ENCODE results near the gene MEGF11. TPM values are rescaled to one million over a fixed set of nuclear protein-coding genes. Genes with fewer than 3 reads are reported as not detected.

The MEGF11 gene
- total RNA-seq, 2 donors from 2014 or later = not detected

DNA sequence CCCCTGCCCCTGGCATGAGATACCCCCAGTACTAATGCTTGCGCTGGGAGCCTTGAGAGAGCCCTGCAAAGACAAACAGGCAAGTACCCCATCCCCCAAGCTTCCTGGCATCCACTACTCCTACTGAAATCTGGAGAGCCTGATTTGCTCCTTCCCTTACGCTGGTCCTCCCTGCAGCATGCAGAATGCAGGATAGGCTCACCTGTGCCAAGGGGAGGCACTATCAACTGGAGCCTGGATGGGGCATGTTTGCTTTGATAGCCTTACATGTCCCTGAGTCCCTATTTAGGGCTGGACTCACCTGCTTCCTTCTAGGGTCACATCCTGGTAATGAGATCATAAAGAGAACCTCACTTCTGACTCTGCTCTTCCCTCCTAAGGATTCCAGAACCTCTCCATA is 341.3 kb downstream of the MEGF11 start:
- DNase-seq = no peak
- Mint-ChIP-seq H3K36me3 (ENCODE audit: low read depth) (no peaks in the 10 kb centered on the region), H3K27ac (no peak overlapping the region)

DNA sequence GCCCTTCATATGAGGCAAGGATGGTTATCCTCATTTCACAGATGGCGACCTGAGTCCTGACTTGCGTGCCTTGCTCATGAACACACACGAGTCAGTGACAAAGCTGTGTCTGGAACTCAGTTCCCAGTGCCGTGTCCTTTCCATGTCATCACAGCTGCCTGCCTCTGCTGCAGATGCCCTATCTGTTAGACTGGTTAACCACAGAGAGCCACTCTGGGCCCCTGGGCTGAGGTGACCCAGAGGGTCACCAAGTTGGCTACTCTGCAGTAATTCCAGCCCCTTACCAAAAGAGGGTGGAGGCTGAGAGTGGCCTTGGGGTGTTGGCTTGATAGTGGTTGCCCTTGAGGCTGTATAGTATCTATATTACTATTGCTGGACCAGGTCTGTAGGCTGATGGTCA is 343.2 kb downstream of the MEGF11 start:
- H3K4me3 Mint-ChIP-seq = no peak overlapping the region
- no peak overlapping the region for H3K27ac Mint-ChIP-seq
- H3K4me1 Mint-ChIP-seq = peaks cover 6% of the 10 kb centered on the region
- peaks cover 2% of the 10 kb centered on the region for H3K36me3 Mint-ChIP-seq (ENCODE audit: low read depth)
- no peak for DNase-seq
- no peak for ATAC-seq
- no peaks in the 10 kb centered on the region for H3K9me3 ChIP-seq (ENCODE audit: control insufficient read depth, low read length, poor library complexity, severe bottlenecking)
- no peaks in the 10 kb centered on the region for H3K27me3 Mint-ChIP-seq

More for the DNA sequence above, 341.3 kb downstream of the MEGF11 start:
- Mint-ChIP-seq H3K4me3 (no peak overlapping the region), H3K27me3 (no peaks in the 10 kb centered on the region), H3K4me1 (peaks cover 16% of the 10 kb centered on the region)
- H3K9me3 ChIP-seq (ENCODE audit: control insufficient read depth, low read length, poor library complexity, severe bottlenecking) = no peaks in the 10 kb centered on the region
- ATAC-seq = no peak

- peaks cover 2% of the 10 kb centered on the region for H3K36me3 Mint-ChIP-seq (ENCODE audit: low read depth)
- no peak overlapping the region for H3K27ac Mint-ChIP-seq
- no peak for DNase-seq
Observed at GRCh38 chr15:65909831-65910230, 343.7 kb downstream of the MEGF11 start.

DNA sequence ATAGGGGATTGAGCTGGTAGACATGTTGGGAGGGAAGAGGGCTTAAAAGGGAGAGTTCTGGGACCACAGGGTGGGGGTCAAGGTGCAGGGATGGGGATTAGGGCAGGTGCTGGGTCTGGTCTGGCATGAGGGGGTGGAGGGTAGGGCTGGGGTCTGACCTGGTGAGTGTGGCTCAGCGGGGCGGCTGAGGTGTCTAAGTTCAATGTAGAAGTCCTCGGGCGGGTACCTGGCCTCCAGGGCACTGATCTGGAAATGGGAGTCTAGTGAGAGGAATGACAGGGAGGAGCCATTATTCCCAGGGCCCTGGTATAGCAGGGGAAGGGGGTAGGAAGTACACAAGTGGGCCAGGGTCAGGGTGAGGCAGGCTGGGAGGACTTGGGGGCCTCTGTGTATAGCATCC is 344.7 kb downstream of the MEGF11 start:
- DNase-seq = no peak
- H3K9me3 ChIP-seq (ENCODE audit: control insufficient read depth, low read length, poor library complexity, severe bottlenecking) = no peaks in the 10 kb centered on the region
- ATAC-seq = no peak
- Mint-ChIP-seq H3K36me3 (ENCODE audit: low read depth) (peaks cover 2% of the 10 kb centered on the region), H3K4me1 (peaks cover 6% of the 10 kb centered on the region), H3K27ac (no peak overlapping the region), H3K27me3 (no peaks in the 10 kb centered on the region), H3K4me3 (no peak overlapping the region)

More at GRCh38 chr15:65909831-65910230, 343.7 kb downstream of the MEGF11 start:
- Mint-ChIP-seq H3K27me3 (no peaks in the 10 kb centered on the region), H3K4me1 (peaks cover 6% of the 10 kb centered on the region), H3K4me3 (no peak overlapping the region)
- no peaks in the 10 kb centered on the region for H3K9me3 ChIP-seq (ENCODE audit: control insufficient read depth, low read length, poor library complexity, severe bottlenecking)
- ATAC-seq = no peak

GRCh38 chr15:65907661-65908060 is 345.9 kb downstream of the MEGF11 start:
- H3K9me3 ChIP-seq (ENCODE audit: control insufficient read depth, low read length, poor library complexity, severe bottlenecking) = no peaks in the 10 kb centered on the region
- no peak for ATAC-seq
- H3K36me3 Mint-ChIP-seq (ENCODE audit: low read depth) = peaks cover 2% of the 10 kb centered on the region
- H3K27ac Mint-ChIP-seq = no peak overlapping the region
- no peak overlapping the region for H3K4me3 Mint-ChIP-seq
- no peaks in the 10 kb centered on the region for H3K27me3 Mint-ChIP-seq
- DNase-seq = no peak
- H3K4me1 Mint-ChIP-seq = peaks cover 6% of the 10 kb centered on the region

- Mint-ChIP-seq H3K4me1 (peaks cover 6% of the 10 kb centered on the region), H3K4me3 (no peak overlapping the region), H3K27ac (no peak overlapping the region), H3K36me3 (ENCODE audit: low read depth) (peaks cover 2% of the 10 kb centered on the region), H3K27me3 (no peaks in the 10 kb centered on the region)
- DNase-seq (no peak), ATAC-seq (no peak)
- no peaks in the 10 kb centered on the region for H3K9me3 ChIP-seq (ENCODE audit: control insufficient read depth, low read length, poor library complexity, severe bottlenecking)
Observed at GRCh38 chr15:65906396-65906795, 347.2 kb downstream of the MEGF11 start.

DNA sequence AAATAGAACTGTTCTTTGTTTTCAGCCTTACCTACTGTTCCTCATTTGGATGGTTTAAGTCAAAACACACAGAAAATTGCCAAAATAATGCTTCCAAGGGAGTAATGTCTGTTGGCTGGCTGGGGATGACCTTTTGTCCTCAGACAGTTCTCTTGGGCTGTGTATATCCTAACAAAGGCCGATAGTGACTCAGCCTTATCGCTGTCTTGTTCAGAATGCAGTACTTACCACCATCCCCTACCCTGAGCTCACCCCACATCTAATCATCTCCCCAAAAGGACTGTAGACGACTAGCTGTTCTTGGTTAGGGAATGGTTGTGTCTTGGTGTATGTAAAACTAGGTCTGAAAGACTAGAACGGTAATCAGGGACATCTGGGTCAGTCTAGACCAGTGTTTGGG is 349.2 kb downstream of the MEGF11 start:
- no peak for ATAC-seq
- no peaks in the 10 kb centered on the region for H3K9me3 ChIP-seq (ENCODE audit: control insufficient read depth, low read length, poor library complexity, severe bottlenecking)

DNA sequence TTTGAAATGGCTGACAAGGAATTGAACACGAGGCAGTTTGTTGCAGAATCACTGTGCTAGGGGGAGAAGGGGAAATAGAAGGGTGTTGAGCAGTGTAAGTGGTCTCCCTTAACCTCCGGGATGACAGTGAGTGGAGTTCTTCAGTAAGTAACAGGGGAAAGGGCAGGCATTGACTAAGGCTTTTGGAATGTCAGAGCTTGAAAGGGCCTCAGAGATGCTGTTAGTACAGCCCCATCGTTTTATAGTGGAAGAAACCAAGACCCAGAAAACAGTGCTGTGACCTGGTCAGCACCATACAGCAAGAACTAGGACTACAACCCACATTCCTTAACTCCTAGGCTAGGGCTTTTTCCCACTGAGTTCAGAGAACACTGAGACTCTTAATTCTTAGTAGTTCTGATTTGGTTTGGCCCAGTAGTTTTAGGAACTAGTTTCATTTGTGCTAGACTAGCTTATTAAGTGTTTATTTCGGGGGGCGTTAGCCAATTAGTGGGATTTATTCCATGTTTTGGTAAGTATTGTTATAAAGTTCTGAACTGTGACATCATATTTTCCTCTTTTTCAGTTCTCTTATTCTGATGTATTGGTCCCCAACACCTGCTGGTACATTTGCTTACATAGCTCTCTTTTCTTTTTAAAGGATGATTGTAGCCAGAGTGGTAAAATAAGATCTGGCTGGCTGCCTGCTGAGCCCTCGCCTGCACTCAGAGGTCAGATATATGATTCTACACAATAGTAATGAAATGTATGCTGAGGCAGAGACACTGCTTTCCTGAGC is 350.1 kb downstream of the MEGF11 start:
- no peak for DNase-seq
- ATAC-seq = no peak
- H3K9me3 ChIP-seq (ENCODE audit: control insufficient read depth, low read length, poor library complexity, severe bottlenecking) = no peaks in the 10 kb centered on the region
- Mint-ChIP-seq H3K4me1 (peaks cover 10% of the 10 kb centered on the region), H3K36me3 (ENCODE audit: low read depth) (peaks cover 2% of the 10 kb centered on the region), H3K4me3 (no peak overlapping the region), H3K27me3 (no peaks in the 10 kb centered on the region), H3K27ac (peak overlapping the region; percentile 54)

More for the DNA sequence above, 349.2 kb downstream of the MEGF11 start:
- H3K27ac Mint-ChIP-seq = no peak overlapping the region
- H3K4me1 Mint-ChIP-seq = peaks cover 12% of the 10 kb centered on the region
- DNase-seq = no peak
- H3K4me3 Mint-ChIP-seq = no peak overlapping the region
- H3K27me3 Mint-ChIP-seq = no peaks in the 10 kb centered on the region
- peaks cover 2% of the 10 kb centered on the region for H3K36me3 Mint-ChIP-seq (ENCODE audit: low read depth)

DNA sequence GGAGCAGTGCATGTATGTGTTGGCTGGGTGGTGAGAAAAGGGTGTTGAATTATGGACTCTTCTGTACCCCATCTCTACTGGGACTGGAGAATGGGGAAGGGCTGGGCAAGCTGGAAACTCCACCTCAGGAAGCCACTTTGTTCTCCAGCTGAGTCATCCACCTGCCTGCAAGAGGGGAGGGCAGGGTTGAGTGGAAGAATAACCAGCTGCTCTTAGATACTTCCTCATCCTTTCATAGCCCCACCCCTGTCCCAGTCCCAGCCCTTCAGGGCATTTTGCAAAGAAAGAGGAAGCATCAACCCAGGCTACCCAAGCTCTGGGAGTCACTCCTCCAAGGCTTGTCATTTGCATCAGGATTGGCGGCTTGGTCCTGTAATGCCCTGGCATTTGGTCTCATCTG is 351.2 kb downstream of the MEGF11 start:
- DNase-seq (no peak), ATAC-seq (peak; percentile 73)
- Mint-ChIP-seq H3K27me3 (no peaks in the 10 kb centered on the region), H3K36me3 (ENCODE audit: low read depth) (peaks cover 2% of the 10 kb centered on the region), H3K4me1 (peaks cover 11% of the 10 kb centered on the region), H3K27ac (no peak overlapping the region), H3K4me3 (no peak overlapping the region)
- H3K9me3 ChIP-seq (ENCODE audit: control insufficient read depth, low read length, poor library complexity, severe bottlenecking) = no peaks in the 10 kb centered on the region

- peaks cover 11% of the 10 kb centered on the region for H3K4me1 Mint-ChIP-seq
Observed at GRCh38 chr15:65901836-65902235, 351.7 kb downstream of the MEGF11 start.

GRCh38 chr15:65901336-65901735 is 352.2 kb downstream of the MEGF11 start:
- Mint-ChIP-seq H3K27me3 (no peaks in the 10 kb centered on the region), H3K36me3 (ENCODE audit: low read depth) (no peaks in the 10 kb centered on the region), H3K4me1 (peaks cover 11% of the 10 kb centered on the region), H3K4me3 (no peak overlapping the region), H3K27ac (no peak overlapping the region)
- DNase-seq (no peak), ATAC-seq (no peak)
- no peaks in the 10 kb centered on the region for H3K9me3 ChIP-seq (ENCODE audit: control insufficient read depth, low read length, poor library complexity, severe bottlenecking)

More at GRCh38 chr15:65901836-65902235, 351.7 kb downstream of the MEGF11 start:
- Mint-ChIP-seq H3K36me3 (ENCODE audit: low read depth) (no peaks in the 10 kb centered on the region), H3K4me3 (no peak overlapping the region), H3K27ac (no peak overlapping the region), H3K27me3 (no peaks in the 10 kb centered on the region)
- H3K9me3 ChIP-seq (ENCODE audit: control insufficient read depth, low read length, poor library complexity, severe bottlenecking) = no peaks in the 10 kb centered on the region
- DNase-seq (no peak), ATAC-seq (no peak)

DNA sequence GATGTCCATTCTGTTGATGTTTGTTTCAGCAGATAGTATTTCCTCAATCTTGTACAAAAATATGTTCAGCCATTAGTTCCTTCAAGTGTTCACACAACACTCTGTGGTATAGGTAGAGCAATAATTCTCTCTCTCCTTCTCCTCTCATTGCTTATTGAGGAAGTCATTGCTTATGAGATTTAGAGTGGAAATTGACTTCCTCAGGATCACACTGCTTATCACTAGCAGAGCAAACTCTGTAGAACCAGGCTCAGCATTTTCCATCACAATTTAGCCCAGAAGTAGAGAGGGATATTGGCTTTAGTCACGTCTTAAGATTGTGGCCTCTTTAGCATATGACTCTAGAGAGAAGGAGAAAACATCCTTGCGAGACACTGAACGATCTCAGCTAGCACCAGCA is 353.1 kb downstream of the MEGF11 start:
- no peaks in the 10 kb centered on the region for H3K9me3 ChIP-seq (ENCODE audit: control insufficient read depth, low read length, poor library complexity, severe bottlenecking)
- ATAC-seq (no peak), DNase-seq (no peak)
- Mint-ChIP-seq H3K27ac (no peak overlapping the region), H3K4me1 (peaks cover 11% of the 10 kb centered on the region), H3K36me3 (ENCODE audit: low read depth) (no peaks in the 10 kb centered on the region), H3K27me3 (no peaks in the 10 kb centered on the region), H3K4me3 (no peak overlapping the region)

GRCh38 chr15:65896236-65896635 is 357.3 kb downstream of the MEGF11 start:
- no peaks in the 10 kb centered on the region for H3K9me3 ChIP-seq (ENCODE audit: control insufficient read depth, low read length, poor library complexity, severe bottlenecking)
- Mint-ChIP-seq H3K27ac (no peak overlapping the region), H3K27me3 (no peaks in the 10 kb centered on the region), H3K36me3 (ENCODE audit: low read depth) (no peaks in the 10 kb centered on the region), H3K4me3 (no peak overlapping the region), H3K4me1 (peaks cover 9% of the 10 kb centered on the region)
- ATAC-seq (no peak), DNase-seq (no peak)

GRCh38 chr15:65893060-65893459 is 360.5 kb downstream of the MEGF11 start:
- H3K27ac Mint-ChIP-seq = no peak overlapping the region
- H3K36me3 Mint-ChIP-seq (ENCODE audit: low read depth) = no peaks in the 10 kb centered on the region
- H3K4me3 Mint-ChIP-seq = no peak overlapping the region
- H3K9me3 ChIP-seq (ENCODE audit: control insufficient read depth, low read length, poor library complexity, severe bottlenecking) = no peaks in the 10 kb centered on the region
- H3K4me1 Mint-ChIP-seq = peaks cover 9% of the 10 kb centered on the region
- DNase-seq (no peak), ATAC-seq (no peak)
- no peaks in the 10 kb centered on the region for H3K27me3 Mint-ChIP-seq

Data from T-helper 17 cell (primary cell).